NB4 (cell line): ENCODE results near the gene LRMDA.

ENCODE experiments used
- DNase-seq: peaks from one replicate; pipeline ENCODE4 v3.0.0; 2010; ENCODE audit warnings: low read depth
- H3K4me3 ChIP-seq: one replicate; pipeline ENCODE4 v1.5.1; 2011; ENCODE audit warnings: mild to moderate bottlenecking, low read depth, low read length, moderate library complexity
- CTCF ChIP-seq: IDR thresholded peaks from one replicate; pipeline ENCODE4 v1.5.1; 2012; ENCODE audit warnings: low read depth, low read length
- MAX ChIP-seq: IDR thresholded peaks from 2 replicates; pipeline ENCODE4 v1.6.1; 2011; ENCODE audit warnings: low read depth, low read length
- MYC ChIP-seq: IDR thresholded peaks from 2 replicates; pipeline ENCODE4 v1.6.1; 2011; ENCODE audit warnings: low read depth, low read length
- POLR2A ChIP-seq: IDR thresholded peaks from 2 replicates; pipeline ENCODE4 v1.6.1; 2011; ENCODE audit warnings: mild to moderate bottlenecking; ENCODE audit not compliant: insufficient read length; ENCODE audit errors: extremely low read depth

The LRMDA gene

GRCh38 chr10:76149182-76149581 is 717.8 kb downstream of the LRMDA start:
- TF ChIP-seq MAX (no peak), MYC (no peak), CTCF (no peak), POLR2A (no peak)
- no peak overlapping the region for H3K4me3 ChIP-seq
- DNase-seq, result no peak

GRCh38 chr10:76149602-76150138 is 718.2 kb downstream of the LRMDA start:
- no peak for DNase-seq
- no peak overlapping the region for H3K4me3 ChIP-seq
- TF ChIP-seq MYC, result no peak
- TF ChIP-seq POLR2A, result no peak
- TF ChIP-seq CTCF, result no peak
- no peak for TF ChIP-seq MAX

- no peak for TF ChIP-seq CTCF
- TF ChIP-seq MYC, result no peak
- TF ChIP-seq MAX, result no peak
- TF ChIP-seq POLR2A, result no peak
- H3K4me3 ChIP-seq, result no peak overlapping the region
- no peak for DNase-seq
These were observed 718.9 kb downstream of the LRMDA start for GRCh38 chr10:76150139-76150875.

- TF ChIP-seq POLR2A, result no peak
- no peak for TF ChIP-seq MAX
- TF ChIP-seq MYC, result no peak
- no peak overlapping the region for H3K4me3 ChIP-seq
- no peak for DNase-seq
These were observed 719.5 kb downstream of the LRMDA start for GRCh38 chr10:76150876-76151288.

- H3K4me3 ChIP-seq, result no peak overlapping the region
- DNase-seq, result no peak
- TF ChIP-seq MAX, result no peak
- TF ChIP-seq POLR2A, result no peak
These were observed 720.8 kb downstream of the LRMDA start for GRCh38 chr10:76152186-76152585.

- DNase-seq, result no peak
- TF ChIP-seq MAX, result no peak
- no peak for TF ChIP-seq POLR2A
- no peak for TF ChIP-seq CTCF
- no peak for TF ChIP-seq MYC
- no peak overlapping the region for H3K4me3 ChIP-seq
These were observed 724.5 kb downstream of the LRMDA start for GRCh38 chr10:76155961-76156360.
